Neural progenitor cell (in vitro differentiated cells): Measurements from ENCODE around the gene ZC3H12C. TPM values are rescaled to one million over a fixed set of nuclear protein-coding genes. Genes with fewer than 3 reads are reported as not detected.

Experiments used
- DNase-seq: peaks from one replicate; pipeline ENCODE4 v3.0.0-alpha.2; 2016; ENCODE audit warnings: low spot score
- H2AFZ ChIP-seq: fragments of 200-600 bp; sonication (generic); replicated peaks from 2 replicates; pipeline ENCODE4 v1.6.1; 2016; ENCODE audit warnings: antibody characterized with exemption
- H3F3A ChIP-seq: fragments of 200-600 bp; sonication (generic); 2 replicates; pipeline ENCODE4 v1.6.1; 2016; ENCODE audit warnings: antibody characterized with exemption, low read depth
- H3K27ac ChIP-seq: fragments of 200-600 bp; sonication (generic); 2 replicates; pipeline ENCODE4 v1.5.1; 2016; ENCODE audit warnings: mild to moderate bottlenecking
- H3K27me3 ChIP-seq: fragments of 200-600 bp; sonication (generic); 2 replicates; pipeline ENCODE4 v1.6.1; 2016; ENCODE audit warnings: mild to moderate bottlenecking, moderate library complexity
- H3K36me3 ChIP-seq: fragments of 200-600 bp; sonication (generic); 2 replicates; pipeline ENCODE4 v1.5.1; 2016
- H3K4me1 ChIP-seq: fragments of 200-600 bp; sonication (generic); 2 replicates; pipeline ENCODE4 v1.6.1; 2016; ENCODE audit warnings: mixed run types
- H3K4me2 ChIP-seq: fragments of 200-600 bp; sonication (generic); 2 replicates; pipeline ENCODE4 v1.6.1; 2016
- H3K4me3 ChIP-seq: fragments of 200-600 bp; sonication (generic); 2 replicates; pipeline ENCODE4 v1.5.1; 2016
- H3K79me2 ChIP-seq: fragments of 200-600 bp; sonication (generic); 2 replicates; pipeline ENCODE4 v1.6.1; 2016; ENCODE audit warnings: low read depth
- H3K9ac ChIP-seq: fragments of 200-600 bp; sonication (generic); 2 replicates; pipeline ENCODE4 v1.6.1; 2016
- H3K9me3 ChIP-seq: fragments of 200-600 bp; sonication (generic); 2 replicates; pipeline ENCODE4 v1.5.1; 2016; ENCODE audit warnings: low read depth
- H4K20me1 ChIP-seq: fragments of 200-600 bp; sonication (generic); 2 replicates; pipeline ENCODE4 v1.6.1; 2016; ENCODE audit warnings: low read depth
- H3K27ac Mint-ChIP-seq: 3 replicates; pipeline ENCODE4 v1.8.0; 2021; ENCODE audit warnings: mixed read lengths
- H3K27me3 Mint-ChIP-seq: 2 replicates; pipeline ENCODE4 v1.8.0; 2022; ENCODE audit warnings: low read depth, mild to moderate bottlenecking, inconsistent platforms, moderate library complexity, mixed read lengths; ENCODE audit not compliant: insufficient read depth
- H3K36me3 Mint-ChIP-seq: 3 replicates; pipeline ENCODE4 v1.8.0; 2021; ENCODE audit warnings: mixed read lengths
- H3K4me1 Mint-ChIP-seq: 3 replicates; pipeline ENCODE4 v1.8.0; 2021; ENCODE audit warnings: mixed read lengths
- H3K4me3 Mint-ChIP-seq: 3 replicates; pipeline ENCODE4 v1.8.0; 2021; ENCODE audit warnings: mild to moderate bottlenecking, moderate library complexity, mixed read lengths
- H3K9me3 Mint-ChIP-seq: 3 replicates; pipeline ENCODE4 v1.8.0; 2020; ENCODE audit warnings: mixed read lengths
- CTCF ChIP-seq: fragments of 200-600 bp; sonication (generic); IDR thresholded peaks from 2 replicates; pipeline ENCODE4 v1.5.1; 2017; ENCODE audit warnings: antibody characterized with exemption, mild to moderate bottlenecking
- EZH2 ChIP-seq: fragments of 200-600 bp; sonication (generic); IDR thresholded peaks from 2 replicates; pipeline ENCODE4 v1.6.1; 2017; ENCODE audit warnings: antibody characterized with exemption, mild to moderate bottlenecking, moderate library complexity
- EZH2phosphoT487 ChIP-seq: fragments of 200-600 bp; sonication (generic); IDR thresholded peaks from 2 replicates; pipeline ENCODE4 v1.6.1; 2017; ENCODE audit warnings: antibody characterized with exemption
- total RNA-seq: library from RNA; depleted of rRNA; stranded (reverse); fragments of >200 nt; gene quantifications from 2 replicates; pipeline ENCODE4 v1.2.3, GENCODE V29; 2015; ENCODE audit warnings: low replicate concordance

The ZC3H12C gene
- total RNA-seq, 1 donor from 2014 or later: 31.8 TPM

DNA sequence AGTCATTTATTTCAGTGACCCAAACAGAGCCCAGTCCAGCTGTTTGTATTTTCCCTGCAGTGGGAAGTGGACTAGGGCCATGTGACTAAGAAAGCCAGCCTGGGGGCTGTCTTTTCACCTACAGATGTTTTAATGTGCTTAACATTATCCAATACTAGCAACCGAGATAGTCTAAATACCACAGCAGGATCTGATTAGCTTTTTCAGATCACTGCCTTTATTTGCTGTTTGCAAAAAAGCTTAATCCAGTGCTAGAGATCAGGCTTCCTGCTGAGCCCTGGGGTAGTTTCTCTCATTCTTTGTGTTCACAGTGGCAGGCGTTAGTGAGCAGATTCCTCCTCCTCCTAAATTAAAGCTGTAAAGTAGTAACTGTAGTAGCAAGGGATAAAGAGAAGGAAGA lies 35.0 kb downstream of the ZC3H12C start:
- H3K9ac ChIP-seq: no peak overlapping the region
- peaks cover 62% of the 10 kb centered on the region for H3K4me1 ChIP-seq
- peaks cover 3% of the 10 kb centered on the region for H3K27me3 ChIP-seq
- Mint-ChIP-seq H3K27ac (peak overlapping the region; percentile 87), H3K36me3 (peaks cover 14% of the 10 kb centered on the region), H3K27me3 (peaks cover 2% of the 10 kb centered on the region), H3K9me3 (peaks cover 9% of the 10 kb centered on the region), H3K4me1 (peaks cover 59% of the 10 kb centered on the region), H3K4me3 (peak overlapping the region; percentile 42)
- no peaks in the 10 kb centered on the region for H3K9me3 ChIP-seq
- H3K79me2 ChIP-seq: peaks cover 41% of the 10 kb centered on the region
- peak overlapping the region; percentile 75 for H3K4me2 ChIP-seq
- peaks cover 48% of the 10 kb centered on the region for H3F3A ChIP-seq
- no peak overlapping the region for H2AFZ ChIP-seq
- TF ChIP-seq EZH2phosphoT487 (peak; percentile 100), EZH2 (no peak)
- H3K4me3 ChIP-seq: peak overlapping the region; percentile 28
- H3K36me3 ChIP-seq: no peaks in the 10 kb centered on the region
- peaks cover 3% of the 10 kb centered on the region for H4K20me1 ChIP-seq
- DNase-seq: peak; percentile 93
- no peak overlapping the region for H3K27ac ChIP-seq

DNA sequence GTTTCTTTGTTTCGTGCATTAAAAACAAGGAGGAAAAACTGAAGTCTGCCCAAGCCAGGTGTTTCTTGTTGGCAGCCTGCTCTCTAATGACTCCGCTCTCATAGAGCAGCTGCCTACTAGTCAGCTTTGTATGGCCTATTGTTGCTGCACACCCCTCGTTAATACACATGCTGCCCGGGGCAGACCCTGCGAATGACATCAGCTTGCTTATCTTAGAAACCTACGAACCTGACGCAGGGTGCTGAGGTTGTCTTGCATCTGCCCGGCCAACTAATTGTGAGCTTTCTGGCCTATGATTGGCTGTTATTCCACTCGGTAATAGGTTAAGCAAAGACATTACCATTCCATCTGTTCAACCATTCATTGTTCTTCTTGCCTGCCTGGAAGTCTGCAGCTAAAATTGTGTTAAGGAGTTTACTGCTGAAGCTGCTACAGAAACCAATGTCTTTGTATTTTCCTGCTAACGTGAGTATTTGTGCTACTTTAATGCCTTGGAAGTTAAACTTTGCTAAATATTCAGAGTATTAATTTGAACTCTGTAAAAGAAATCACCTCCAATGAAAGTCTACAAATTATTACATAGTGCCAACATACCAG lies 37.5 kb downstream of the ZC3H12C start:
- Mint-ChIP-seq H3K27me3 (no peaks in the 10 kb centered on the region), H3K36me3 (peaks cover 5% of the 10 kb centered on the region), H3K4me3 (peak overlapping the region; percentile 88), H3K4me1 (peaks cover 69% of the 10 kb centered on the region), H3K27ac (peak overlapping the region; percentile 83), H3K9me3 (peaks cover 2% of the 10 kb centered on the region)
- no peaks in the 10 kb centered on the region for H3K36me3 ChIP-seq
- peak overlapping the region; percentile 56 for H3K4me3 ChIP-seq
- DNase-seq: peak; percentile 93
- peaks cover 66% of the 10 kb centered on the region for H3K79me2 ChIP-seq
- TF ChIP-seq EZH2phosphoT487: no peak
- TF ChIP-seq CTCF: no peak
- TF ChIP-seq EZH2: no peak
- peak overlapping the region; percentile 75 for H3K4me2 ChIP-seq
- H3K27ac ChIP-seq: peak overlapping the region; percentile 68
- peaks cover 3% of the 10 kb centered on the region for H3K27me3 ChIP-seq
- no peak overlapping the region for H2AFZ ChIP-seq
- peaks cover 23% of the 10 kb centered on the region for H4K20me1 ChIP-seq
- H3K4me1 ChIP-seq: peaks cover 64% of the 10 kb centered on the region
- H3K9me3 ChIP-seq: no peaks in the 10 kb centered on the region
- peaks cover 55% of the 10 kb centered on the region for H3F3A ChIP-seq
- H3K9ac ChIP-seq: no peak overlapping the region

DNA sequence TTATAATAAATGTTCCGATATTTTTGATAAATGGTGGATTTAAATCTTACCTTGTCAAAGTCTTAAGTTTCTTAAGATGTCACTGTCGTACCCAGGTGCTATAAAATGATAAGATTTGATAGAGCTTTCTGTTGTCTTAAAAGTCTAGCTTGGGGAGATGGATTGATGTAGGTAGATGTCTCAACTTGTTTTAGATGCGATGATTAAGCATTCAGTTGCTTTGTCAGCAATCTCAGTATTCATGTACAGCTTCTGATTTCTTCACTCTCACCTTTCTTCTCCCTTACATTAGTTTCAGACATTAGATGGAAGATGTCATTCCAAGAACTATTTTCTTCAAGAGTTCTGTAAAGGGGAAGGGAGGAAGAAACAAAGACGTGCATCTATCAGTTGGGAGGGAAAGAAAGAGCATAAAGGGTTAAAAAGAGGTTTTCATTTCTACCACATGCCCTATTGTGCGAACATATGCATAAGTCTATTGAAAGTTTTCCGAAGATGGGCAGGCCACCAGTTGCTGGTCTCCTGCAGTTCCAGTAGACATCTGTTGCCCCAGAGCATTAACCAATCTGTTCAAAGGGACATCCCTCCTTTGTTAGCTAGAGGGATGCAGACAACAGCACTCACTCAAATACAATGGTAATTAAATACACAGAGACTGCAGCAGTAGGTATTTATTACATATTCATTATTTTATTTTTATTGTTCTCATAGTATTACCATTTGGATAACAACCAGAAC lies 38.4 kb downstream of the ZC3H12C start:
- Histone ChIP-seq H3K27ac (peak overlapping the region; percentile 68), H3K9me3 (no peaks in the 10 kb centered on the region), H3K4me1 (peaks cover 63% of the 10 kb centered on the region), H3K79me2 (peaks cover 74% of the 10 kb centered on the region), H3K4me3 (peak overlapping the region; percentile 56), H3K9ac (no peak overlapping the region), H4K20me1 (peaks cover 32% of the 10 kb centered on the region), H2AFZ (no peak overlapping the region), H3K36me3 (no peaks in the 10 kb centered on the region), H3F3A (peaks cover 55% of the 10 kb centered on the region), H3K27me3 (no peaks in the 10 kb centered on the region), H3K4me2 (peak overlapping the region; percentile 75)
- H3K27ac Mint-ChIP-seq: peak overlapping the region; percentile 96
- DNase-seq: peak; percentile 58
- peaks cover 69% of the 10 kb centered on the region for H3K4me1 Mint-ChIP-seq
- H3K9me3 Mint-ChIP-seq: peaks cover 7% of the 10 kb centered on the region
- peak overlapping the region; percentile 88 for H3K4me3 Mint-ChIP-seq
- H3K36me3 Mint-ChIP-seq: peaks cover 12% of the 10 kb centered on the region
- H3K27me3 Mint-ChIP-seq: no peaks in the 10 kb centered on the region
- TF ChIP-seq EZH2 (no peak), EZH2phosphoT487 (no peak), CTCF (no peak)
